Sigmoid colon (tissue), 3 donors: ENCODE results near the gene B3GLCT.

Experiments used
- POLR2A ChIP-seq, 2 donors: fragments of 450-650 bp; IDR thresholded peaks; one replicate each; pipeline ENCODE4 v1.6.1; 2016; ENCODE audit warnings: antibody characterized with exemption in 2 of 2, mild to moderate bottlenecking in 2 of 2, moderate library complexity in 2 of 2
- TF ChIP-seq, protein P1 (sequence below), 4 experiments: fragments of 450-650 bp in 3 of 4; fragments of 200-600 bp in 1 of 4; IDR thresholded peaks; one replicate each; pipeline ENCODE4 v1.5.1; 2016 to 2019; ENCODE audit warnings: antibody characterized with exemption in 4 of 4, mild to moderate bottlenecking in 3 of 4, moderate library complexity in 2 of 4

DNA sequence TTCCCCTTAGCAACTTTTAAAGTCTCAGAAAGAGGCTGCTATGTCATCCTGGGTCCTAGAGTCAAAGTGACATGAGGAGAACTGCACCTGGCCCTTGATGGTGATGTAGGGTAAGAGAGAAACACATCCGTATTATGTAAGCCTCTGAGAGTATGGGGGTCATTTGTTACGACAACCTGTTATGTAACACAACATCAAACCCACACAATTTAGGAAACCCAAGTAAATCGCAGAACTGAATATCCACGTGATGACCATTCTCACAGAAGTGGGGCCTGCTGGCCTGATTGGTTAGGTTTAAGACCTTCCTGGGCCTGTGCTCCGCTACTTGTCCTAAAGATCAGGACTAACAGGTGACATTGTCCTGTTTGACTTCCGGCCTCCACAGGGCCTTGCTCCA lies 15.3 kb upstream of the B3GLCT start:
- TF ChIP-seq POLR2A (IDR thresholded peaks at IDR 0.05): no peak
- TF ChIP-seq, protein P1, sequence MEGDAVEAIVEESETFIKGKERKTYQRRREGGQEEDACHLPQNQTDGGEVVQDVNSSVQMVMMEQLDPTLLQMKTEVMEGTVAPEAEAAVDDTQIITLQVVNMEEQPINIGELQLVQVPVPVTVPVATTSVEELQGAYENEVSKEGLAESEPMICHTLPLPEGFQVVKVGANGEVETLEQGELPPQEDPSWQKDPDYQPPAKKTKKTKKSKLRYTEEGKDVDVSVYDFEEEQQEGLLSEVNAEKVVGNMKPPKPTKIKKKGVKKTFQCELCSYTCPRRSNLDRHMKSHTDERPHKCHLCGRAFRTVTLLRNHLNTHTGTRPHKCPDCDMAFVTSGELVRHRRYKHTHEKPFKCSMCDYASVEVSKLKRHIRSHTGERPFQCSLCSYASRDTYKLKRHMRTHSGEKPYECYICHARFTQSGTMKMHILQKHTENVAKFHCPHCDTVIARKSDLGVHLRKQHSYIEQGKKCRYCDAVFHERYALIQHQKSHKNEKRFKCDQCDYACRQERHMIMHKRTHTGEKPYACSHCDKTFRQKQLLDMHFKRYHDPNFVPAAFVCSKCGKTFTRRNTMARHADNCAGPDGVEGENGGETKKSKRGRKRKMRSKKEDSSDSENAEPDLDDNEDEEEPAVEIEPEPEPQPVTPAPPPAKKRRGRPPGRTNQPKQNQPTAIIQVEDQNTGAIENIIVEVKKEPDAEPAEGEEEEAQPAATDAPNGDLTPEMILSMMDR (IDR thresholded peaks at IDR 0.05): no peak
